Measurements from ENCODE around the gene LIPG.

GRCh38 chr18:49645196-49645595, 83.3 kb downstream of the LIPG start:
- TF ChIP-seq, protein P1, sequence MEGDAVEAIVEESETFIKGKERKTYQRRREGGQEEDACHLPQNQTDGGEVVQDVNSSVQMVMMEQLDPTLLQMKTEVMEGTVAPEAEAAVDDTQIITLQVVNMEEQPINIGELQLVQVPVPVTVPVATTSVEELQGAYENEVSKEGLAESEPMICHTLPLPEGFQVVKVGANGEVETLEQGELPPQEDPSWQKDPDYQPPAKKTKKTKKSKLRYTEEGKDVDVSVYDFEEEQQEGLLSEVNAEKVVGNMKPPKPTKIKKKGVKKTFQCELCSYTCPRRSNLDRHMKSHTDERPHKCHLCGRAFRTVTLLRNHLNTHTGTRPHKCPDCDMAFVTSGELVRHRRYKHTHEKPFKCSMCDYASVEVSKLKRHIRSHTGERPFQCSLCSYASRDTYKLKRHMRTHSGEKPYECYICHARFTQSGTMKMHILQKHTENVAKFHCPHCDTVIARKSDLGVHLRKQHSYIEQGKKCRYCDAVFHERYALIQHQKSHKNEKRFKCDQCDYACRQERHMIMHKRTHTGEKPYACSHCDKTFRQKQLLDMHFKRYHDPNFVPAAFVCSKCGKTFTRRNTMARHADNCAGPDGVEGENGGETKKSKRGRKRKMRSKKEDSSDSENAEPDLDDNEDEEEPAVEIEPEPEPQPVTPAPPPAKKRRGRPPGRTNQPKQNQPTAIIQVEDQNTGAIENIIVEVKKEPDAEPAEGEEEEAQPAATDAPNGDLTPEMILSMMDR (IDR thresholded peaks at IDR 0.05; ENCODE audit: poor library complexity, severe bottlenecking) = no peak
- TF ChIP-seq RAD21 (conservative IDR thresholded peaks at IDR 0.05) (no peak), POLR2AphosphoS5 (IDR thresholded peaks at IDR 0.05) (no peak), EZH2 (IDR thresholded peaks at IDR 0.05; ENCODE audit: borderline replicate concordance, insufficient read depth, low read length, poor library complexity, severe bottlenecking) (no peak), REST (IDR thresholded peaks at IDR 0.05; ENCODE audit: borderline replicate concordance) (no peak), EP300 (conservative IDR thresholded peaks at IDR 0.05; ENCODE audit: poor library complexity, severe bottlenecking) (no peak), SMC3 (conservative IDR thresholded peaks at IDR 0.05; ENCODE audit: poor library complexity) (no peak), TAF1 (IDR thresholded peaks at IDR 0.05; ENCODE audit: low read depth) (no peak)
